Measurements from ENCODE around the gene KIFAP3. TPM values are rescaled to one million over a fixed set of nuclear protein-coding genes. Genes with fewer than 3 reads are reported as not detected.

Gene KIFAP3
- total and polyA plus RNA-seq, 2 donors (not counting 1 experiment from before 2014, with no cell fraction given) = 3.7 to 14.9 TPM

DNA sequence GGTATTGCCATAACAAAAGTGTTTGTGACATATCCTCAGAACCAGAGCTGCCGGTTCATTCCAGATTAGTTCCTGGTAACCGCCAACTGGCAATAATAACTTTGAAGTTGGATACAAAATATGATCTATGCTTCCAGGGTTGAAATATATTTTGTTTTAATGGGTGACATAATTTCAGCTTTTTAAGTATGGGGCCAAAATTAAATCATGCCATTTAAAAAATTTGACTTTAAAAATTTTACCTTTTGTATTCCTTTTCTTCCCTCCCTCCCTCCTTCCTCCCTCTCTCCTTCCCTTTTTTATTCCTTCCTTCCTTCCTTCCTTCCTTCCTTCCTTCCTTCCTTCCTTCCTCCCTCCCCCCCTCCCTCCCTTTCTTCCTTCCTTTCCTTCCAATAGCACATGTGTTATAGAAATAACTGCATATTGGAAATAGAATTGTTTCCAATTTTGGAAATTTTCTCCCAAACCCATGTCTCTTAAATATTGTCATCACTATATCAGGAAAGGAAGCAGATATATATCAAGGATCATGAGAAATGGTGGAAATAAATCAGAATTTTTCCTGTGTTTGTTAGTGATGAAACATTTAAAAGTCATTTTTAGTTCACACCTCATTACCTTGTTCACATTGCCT is 12.0 kb upstream of the KIFAP3 start:
- Histone ChIP-seq H4K20me1 (ENCODE audit: control insufficient read depth, insufficient read depth, low read length, poor library complexity, severe bottlenecking) (no peaks in the 10 kb centered on the region), H3K36me3 (replicated peaks in 1 of 2; ENCODE audit: control extremely low read depth in 1 of 2, control insufficient read depth in 1 of 2, extremely low read depth in 1 of 2, insufficient read depth in 2 of 2, low read length in 1 of 2) (no peaks in the 10 kb centered on the region), H3K9ac (ENCODE audit: low read length) (no peak overlapping the region), H3K4me3 (ENCODE audit: control extremely low read depth in 1 of 5, extremely low read depth in 1 of 5, insufficient read depth in 1 of 5, low read depth in 2 of 5, low read length in 4 of 5) (no peak overlapping the region), H3K9me3 (ENCODE audit: control extremely low read depth in 1 of 3, control insufficient read depth in 2 of 3, insufficient read depth in 1 of 3, low read length in 2 of 3) (no peaks in the 10 kb centered on the region), H3K4me1 (ENCODE audit: control insufficient read depth in 2 of 2, insufficient read depth in 2 of 2, low read length in 2 of 2) (no peaks in the 10 kb centered on the region), H3K79me2 (ENCODE audit: control insufficient read depth, insufficient read depth, low read length) (no peaks in the 10 kb centered on the region), H3K27me3 (replicated peaks in 1 of 4; ENCODE audit: control extremely low read depth in 1 of 4, control insufficient read depth in 3 of 4, insufficient read depth in 4 of 4, low read length in 3 of 4) (peaks cover 0 to 6% (median 0%) of the 10 kb centered on the region in 4 experiments), H3K27ac (ENCODE audit: low read length in 2 of 2) (no peak overlapping the region), H2AFZ (ENCODE audit: insufficient read depth, low read depth, low read length, poor library complexity, severe bottlenecking) (no peak overlapping the region), H3K4me2 (replicated peaks; ENCODE audit: low read depth, low read length, poor library complexity, severe bottlenecking) (no peak overlapping the region)
- H3K9me3 Mint-ChIP-seq (ENCODE audit: insufficient read depth) = no peaks in the 10 kb centered on the region
- peaks cover 12% of the 10 kb centered on the region for H3K27me3 Mint-ChIP-seq
- H3K4me3 Mint-ChIP-seq = no peak overlapping the region
- DNase-seq (no peak), ATAC-seq (ENCODE audit: low read depth) (no peak)
- no peaks in the 10 kb centered on the region for H3K4me1 Mint-ChIP-seq
- ChIA-PET CTCF (no interaction called here), POLR2A (no interaction called here)
- TF ChIP-seq CTCF (IDR thresholded peaks at IDR 0.05) (no peak), EZH2 (IDR thresholded peaks at IDR 0.05; ENCODE audit: borderline replicate concordance, insufficient read depth, low read depth, low read length, poor library complexity, severe bottlenecking) (no peak)
- intact Hi-C loops (cut with micrococcal nuclease) = no loop called here
- no peak overlapping the region for H3K27ac Mint-ChIP-seq
- 100% methylated on average over 2 of the region's 2 CpGs for WGBS (ENCODE audit: insufficient coverage)

DNA sequence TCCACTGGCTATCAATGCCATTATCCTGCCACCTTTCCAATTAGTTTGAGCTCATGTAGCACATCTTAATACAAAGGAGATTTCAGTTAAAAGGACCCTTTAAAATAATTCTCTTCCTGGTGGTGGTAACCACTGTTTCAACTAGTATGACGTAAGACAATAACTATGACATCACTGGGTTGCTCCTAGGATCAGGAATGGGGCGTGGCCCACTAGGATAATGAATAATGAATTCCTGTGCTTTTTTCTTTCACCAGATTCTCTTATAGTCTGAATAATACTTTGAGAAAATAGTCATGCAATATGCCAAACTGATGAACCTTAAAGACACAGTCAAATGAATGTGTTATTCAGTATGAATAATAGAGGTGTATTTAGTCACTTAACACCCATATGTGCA is 10.6 kb upstream of the KIFAP3 start:
- no peak for ATAC-seq (ENCODE audit: low read depth)
- Histone ChIP-seq H3K9ac (ENCODE audit: low read length) (no peak overlapping the region), H3K9me3 (ENCODE audit: control extremely low read depth in 1 of 3, control insufficient read depth in 2 of 3, insufficient read depth in 1 of 3, low read length in 2 of 3) (no peaks in the 10 kb centered on the region), H3K36me3 (replicated peaks in 1 of 2; ENCODE audit: control extremely low read depth in 1 of 2, control insufficient read depth in 1 of 2, extremely low read depth in 1 of 2, insufficient read depth in 2 of 2, low read length in 1 of 2) (no peaks in the 10 kb centered on the region), H4K20me1 (ENCODE audit: control insufficient read depth, insufficient read depth, low read length, poor library complexity, severe bottlenecking) (no peaks in the 10 kb centered on the region), H2AFZ (ENCODE audit: insufficient read depth, low read depth, low read length, poor library complexity, severe bottlenecking) (no peak overlapping the region), H3K27ac (ENCODE audit: low read length in 2 of 2) (no peak overlapping the region), H3K4me1 (ENCODE audit: control insufficient read depth in 2 of 2, insufficient read depth in 2 of 2, low read length in 2 of 2) (no peaks in the 10 kb centered on the region), H3K4me2 (replicated peaks; ENCODE audit: low read depth, low read length, poor library complexity, severe bottlenecking) (no peak overlapping the region), H3K27me3 (replicated peaks in 1 of 4; ENCODE audit: control extremely low read depth in 1 of 4, control insufficient read depth in 3 of 4, insufficient read depth in 4 of 4, low read length in 3 of 4) (peaks cover 0 to 6% (median 0%) of the 10 kb centered on the region in 4 experiments), H3K79me2 (ENCODE audit: control insufficient read depth, insufficient read depth, low read length) (no peaks in the 10 kb centered on the region), H3K4me3 (ENCODE audit: control extremely low read depth in 1 of 5, extremely low read depth in 1 of 5, insufficient read depth in 1 of 5, low read depth in 2 of 5, low read length in 4 of 5) (no peak overlapping the region)
- no peak for DNase-seq
- no CpG with 5 or more reads among the region's 2 CpGs for WGBS (ENCODE audit: insufficient coverage)
- POLR2A ChIA-PET = no interaction called here
- no peaks in the 10 kb centered on the region for H3K9me3 Mint-ChIP-seq (ENCODE audit: insufficient read depth)
- no peak overlapping the region for H3K4me3 Mint-ChIP-seq
- CTCF ChIA-PET = no interaction called here
- no peaks in the 10 kb centered on the region for H3K4me1 Mint-ChIP-seq
- intact Hi-C loops (cut with micrococcal nuclease) = no loop called here
- no peak overlapping the region for H3K27ac Mint-ChIP-seq
- TF ChIP-seq CTCF (IDR thresholded peaks at IDR 0.05) (no peak), EZH2 (IDR thresholded peaks at IDR 0.05; ENCODE audit: borderline replicate concordance, insufficient read depth, low read depth, low read length, poor library complexity, severe bottlenecking) (no peak)
- H3K27me3 Mint-ChIP-seq = peaks cover 14% of the 10 kb centered on the region
